Measurements from ENCODE around the gene DNM3.

The DNM3 gene

GRCh38 chr1:172220376-172220775 is 379.1 kb downstream of the DNM3 start:
- TF ChIP-seq CTCF (IDR thresholded peaks at IDR 0.05; ENCODE audit: insufficient read depth, missing control alignments), result no peak
- no peak for FAIRE-seq
- DNase-seq (ENCODE audit: insufficient read length, low spot score), result no peak

GRCh38 chr1:172221436-172221835 is 380.1 kb downstream of the DNM3 start:
- DNase-seq (ENCODE audit: insufficient read length, low spot score), result no peak
- FAIRE-seq, result no peak

GRCh38 chr1:172224871-172225270 is 383.6 kb downstream of the DNM3 start:
- TF ChIP-seq CTCF (IDR thresholded peaks at IDR 0.05; ENCODE audit: insufficient read depth, missing control alignments), result no peak
- DNase-seq (ENCODE audit: insufficient read length, low spot score) (no peak), FAIRE-seq (no peak)

More at GRCh38 chr1:172221436-172221835, 380.1 kb downstream of the DNM3 start:
- no peak for TF ChIP-seq CTCF (IDR thresholded peaks at IDR 0.05; ENCODE audit: insufficient read depth, missing control alignments)

GRCh38 chr1:172229942-172230341 is 388.6 kb downstream of the DNM3 start:
- no peak for TF ChIP-seq CTCF (IDR thresholded peaks at IDR 0.05; ENCODE audit: insufficient read depth, missing control alignments)
- FAIRE-seq (peak; percentile 16), DNase-seq (ENCODE audit: insufficient read length, low spot score) (no peak)

- DNase-seq (ENCODE audit: insufficient read length, low spot score), result no peak
- TF ChIP-seq CTCF (IDR thresholded peaks at IDR 0.05; ENCODE audit: insufficient read depth, missing control alignments), result no peak
- FAIRE-seq, result no peak
These were observed 389.2 kb downstream of the DNM3 start for GRCh38 chr1:172230526-172230925.

GRCh38 chr1:172236958-172237357 is 395.7 kb downstream of the DNM3 start:
- no peak for TF ChIP-seq CTCF (IDR thresholded peaks at IDR 0.05; ENCODE audit: insufficient read depth, missing control alignments)
- DNase-seq (ENCODE audit: insufficient read length, low spot score) (no peak), FAIRE-seq (no peak)

GRCh38 chr1:172238158-172238557 is 396.9 kb downstream of the DNM3 start:
- FAIRE-seq (no peak), DNase-seq (ENCODE audit: insufficient read length, low spot score) (no peak)
- TF ChIP-seq CTCF (IDR thresholded peaks at IDR 0.05; ENCODE audit: insufficient read depth, missing control alignments), result no peak

Data from D721Med (cell line).